T-cell (primary cell): ENCODE measurements around the gene DIS3L2. TPM values are rescaled to one million over a fixed set of nuclear protein-coding genes. Genes with fewer than 3 reads are reported as not detected.

ENCODE experiments used
- ATAC-seq, 4 experiments: fragments of 200-7000 bp in 3 of 4; fragments of 150-1000 bp in 1 of 4; cut with Tn5 transposase; replicated peaks in 1 of 4; 1 replicate in 3 of 4; 2 replicates in 1 of 4; pipeline ENCODE4 v1.10.0; 2021; ENCODE audit warnings: moderate library complexity in 3 of 4, mild to moderate bottlenecking in 2 of 4, moderate number of reproducible peaks in 1 of 4
- CTCF ChIA-PET, 2 donors: fragments of 300-600 bp; sonication (Branson Sonifier 250); formaldehyde crosslinking; loops; one replicate each; lab custom pipeline; 2022; ENCODE audit warnings: antibody characterized with exemption in 2 of 2; lab: Charles Lee
- POLR2A ChIA-PET, 2 donors: fragments of 300-600 bp; sonication (Branson Sonifier 250); formaldehyde crosslinking; loops; one replicate each; lab custom pipeline; 2022; ENCODE audit warnings: antibody characterized with exemption in 2 of 2; lab: Charles Lee
- DNase-seq, 35 experiments: peaks; one replicate each; pipeline versions ENCODE4 v3.0.0 to v3.0.0-alpha.2; 2013 to 2023
- H3K27ac ChIP-seq: one replicate; pipeline ENCODE4 v1.5.1; 2013; ENCODE audit warnings: low read length
- H3K27me3 ChIP-seq, 2 experiments: replicated peaks in 1 of 2; 1 replicate in 1 of 2; 2 replicates in 1 of 2; pipeline versions ENCODE4 v1.6.1 to v1.7.0; 2013; ENCODE audit warnings: low read length in 1 of 2, mixed read lengths in 1 of 2; ENCODE audit not compliant: control insufficient read depth in 2 of 2, insufficient read depth in 2 of 2; ENCODE audit errors: extremely low read depth in 1 of 2
- H3K36me3 ChIP-seq, 2 donors: 1 replicate in 1 of 2; 2 replicates in 1 of 2; pipeline versions ENCODE4 v1.6.1 to v1.7.0; 2013; ENCODE audit warnings: low read length in 1 of 2; ENCODE audit not compliant: control insufficient read depth in 2 of 2, insufficient read depth in 1 of 2; ENCODE audit errors: extremely low read depth in 1 of 2
- H3K4me1 ChIP-seq, 2 experiments: 1 replicate in 1 of 2; 2 replicates in 1 of 2; pipeline versions ENCODE4 v1.6.1 to v1.7.0; 2013; ENCODE audit warnings: low read length in 2 of 2, mixed read lengths in 1 of 2; ENCODE audit not compliant: insufficient read depth in 2 of 2, control insufficient read depth in 1 of 2; ENCODE audit errors: extremely low read depth in 1 of 2
- H3K4me3 ChIP-seq, 2 donors: 1 replicate in 1 of 2; 2 replicates in 1 of 2; pipeline versions ENCODE4 v1.5.1 to v1.7.0; 2013; ENCODE audit warnings: mild to moderate bottlenecking in 2 of 2, low read length in 1 of 2, moderate library complexity in 1 of 2; ENCODE audit not compliant: control insufficient read depth in 1 of 2; ENCODE audit errors: extremely low read depth in 1 of 2
- H3K9me3 ChIP-seq: 2 replicates; pipeline ENCODE4 v1.7.0; 2013
- H3K27ac Mint-ChIP-seq, 2 donors: one replicate each; pipeline ENCODE4 v1.8.0; 2020 to 2021; ENCODE audit warnings: mild to moderate bottlenecking in 2 of 2, mixed read lengths in 2 of 2
- H3K27me3 Mint-ChIP-seq, 2 donors: one replicate each; pipeline ENCODE4 v1.8.0; 2021 to 2022; ENCODE audit warnings: mixed read lengths in 2 of 2
- H3K36me3 Mint-ChIP-seq: one replicate; pipeline ENCODE4 v1.8.0; 2021; ENCODE audit warnings: mixed read lengths
- H3K4me1 Mint-ChIP-seq, 3 donors: one replicate each; pipeline ENCODE4 v1.8.0; 2020 to 2022; ENCODE audit warnings: mixed read lengths in 3 of 3, mild to moderate bottlenecking in 1 of 3
- H3K4me3 Mint-ChIP-seq, 3 donors: one replicate each; pipeline ENCODE4 v1.8.0; 2020 to 2022; ENCODE audit warnings: mild to moderate bottlenecking in 3 of 3, mixed read lengths in 3 of 3, moderate library complexity in 3 of 3
- H3K9me3 Mint-ChIP-seq, 3 donors: one replicate each; pipeline ENCODE4 v1.8.0; 2020 to 2022; ENCODE audit warnings: mixed read lengths in 3 of 3
- WGBS: methylation state at CpG from one replicate; pipeline ENCODE4 v1.1.5; 2013; ENCODE audit warnings: missing lambda C conversion rate; ENCODE audit not compliant: insufficient coverage; 5-methylcytosine and 5-hydroxymethylcytosine counted together
- total RNA-seq, 35 experiments: library from RNA in 6 of 35; stranded (reverse) in 6 of 35; fragments of 120-200 nt in 1 of 35; gene quantifications; one replicate each; pipeline versions ENCODE4 v1.2.1 to v1.2.4 and lab custom pipeline; 2013 to 2026

DIS3L2 gene
- total RNA-seq, 5 donors from 2014 or later (not counting 1 experiment from before 2014, with no cell fraction given) = 55.0 to 70.9 (median 61.4) TPM

DNA sequence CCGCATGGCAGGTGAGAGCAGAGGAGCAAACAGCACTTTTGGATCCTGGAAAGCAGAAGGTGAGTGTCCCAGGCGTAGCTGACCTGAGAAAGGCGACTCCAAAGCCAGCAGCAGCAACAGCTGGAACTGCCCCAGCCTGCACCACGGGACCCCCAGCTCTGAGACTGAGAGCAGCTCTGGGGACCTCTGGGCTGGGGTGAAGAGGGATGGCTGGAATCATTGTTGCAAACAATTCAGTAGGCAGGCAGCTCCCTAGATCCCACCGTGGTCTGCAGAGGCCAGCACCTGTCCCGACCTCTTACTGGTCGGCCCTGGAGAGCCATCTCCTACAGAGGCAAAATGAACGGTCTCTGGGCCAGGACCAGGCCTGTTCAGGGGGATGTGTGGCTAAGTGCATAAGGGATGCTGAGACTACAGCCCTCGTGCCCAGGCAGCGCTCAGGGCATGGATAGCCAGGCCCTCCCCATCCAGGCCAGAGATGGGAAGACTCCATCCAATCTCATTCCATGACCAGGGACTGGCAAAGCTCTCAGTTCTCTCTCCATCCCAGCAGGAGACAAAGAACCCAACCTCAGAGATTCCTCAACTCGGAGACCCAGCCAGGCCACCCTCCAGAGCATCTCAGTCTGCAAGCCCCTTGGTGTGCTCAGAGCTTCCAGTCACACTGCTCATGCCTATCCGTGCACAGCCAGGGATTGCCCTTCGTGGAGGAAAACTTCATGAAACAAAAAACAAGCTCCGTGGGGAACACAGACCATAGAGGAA lies 378.8 kb downstream of the DIS3L2 start:
- 98% methylated on average over 9 of the region's 14 CpGs for WGBS
- no peaks in the 10 kb centered on the region for H3K27me3 Mint-ChIP-seq
- peak overlapping the region in 1 of 2 donors; percentile 14 for H3K27ac Mint-ChIP-seq
- no peak overlapping the region for H3K27ac ChIP-seq
- H3K27me3 ChIP-seq = peaks cover 0 to 2% of the 10 kb centered on the region in 2 experiments
- H3K36me3 ChIP-seq = peaks cover 3 to 8% of the 10 kb centered on the region in 2 donors
- H3K4me3 Mint-ChIP-seq = no peak overlapping the region
- POLR2A ChIA-PET = no interaction called here
- DNase-seq (peak in 1 of 35 experiments; percentile 2), ATAC-seq (no peak)
- CTCF ChIA-PET = interaction anchor here in 1 of 2 donors (0.9 kb wide), 1 partner anchor 39 kb away, joined by 3 read pairs; no protein-coding TSS in a partner anchor
- no peaks in the 10 kb centered on the region for H3K9me3 ChIP-seq
- no peaks in the 10 kb centered on the region for H3K36me3 Mint-ChIP-seq
- H3K4me3 ChIP-seq = no peak overlapping the region
- H3K4me1 Mint-ChIP-seq = peaks cover 5 to 14% (median 6%) of the 10 kb centered on the region in 3 donors
- H3K9me3 Mint-ChIP-seq = no peaks in the 10 kb centered on the region
- H3K4me1 ChIP-seq = no peaks in the 10 kb centered on the region

DNA sequence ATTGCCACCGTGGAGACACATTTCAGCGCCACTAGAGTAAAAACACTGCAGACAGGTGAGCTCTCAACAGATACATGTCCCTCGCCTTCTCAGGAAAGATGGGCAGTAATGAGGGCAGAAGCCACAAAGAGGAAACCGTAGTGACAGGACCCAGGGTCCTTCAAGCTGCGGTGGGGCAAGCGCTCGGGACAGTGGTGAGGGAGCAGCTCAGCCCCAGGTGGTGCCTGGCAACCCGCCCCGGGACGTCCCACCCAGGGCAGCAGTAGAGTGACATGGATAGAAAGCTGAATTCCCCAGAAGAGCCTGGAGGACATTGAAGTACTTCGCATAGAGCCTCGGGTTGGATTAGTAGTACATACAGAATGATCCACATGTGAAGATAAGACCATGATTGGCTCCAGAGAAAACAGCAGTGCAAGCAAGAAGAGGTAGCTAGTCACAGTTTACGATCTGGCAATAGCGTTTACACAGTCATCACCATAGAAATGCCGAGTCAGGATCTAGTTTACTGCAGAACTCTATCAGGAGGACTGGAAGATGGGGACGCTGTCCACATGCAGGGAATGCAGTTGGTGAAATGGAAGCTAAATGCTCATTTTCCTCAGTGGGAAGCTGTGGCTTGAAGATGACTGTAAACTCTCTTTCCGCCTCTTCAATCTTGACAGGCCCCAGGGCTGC lies 379.7 kb downstream of the DIS3L2 start:
- WGBS = 94% methylated on average over 16 of the region's 17 CpGs
- Histone ChIP-seq H3K4me1 (no peaks in the 10 kb centered on the region), H3K4me3 (no peak overlapping the region), H3K27me3 (peaks cover 0 to 2% of the 10 kb centered on the region in 2 experiments), H3K27ac (no peak overlapping the region), H3K36me3 (peaks cover under 1 to 4% of the 10 kb centered on the region in 2 donors), H3K9me3 (no peaks in the 10 kb centered on the region)
- ATAC-seq (no peak), DNase-seq (peak in 1 of 35 experiments; percentile 1)
- Mint-ChIP-seq H3K36me3 (no peaks in the 10 kb centered on the region), H3K27me3 (no peaks in the 10 kb centered on the region), H3K27ac (no peak overlapping the region), H3K4me3 (no peak overlapping the region), H3K9me3 (no peaks in the 10 kb centered on the region), H3K4me1 (peaks cover 5 to 14% (median 6%) of the 10 kb centered on the region in 3 donors)
- POLR2A ChIA-PET = no interaction called here
- CTCF ChIA-PET = no interaction called here

GRCh38 chr2:232341739-232342126 lies 380.2 kb downstream of the DIS3L2 start:
- WGBS = 100% methylated on average over 1 of the region's 4 CpGs
- Histone ChIP-seq H3K27ac (no peak overlapping the region), H3K4me1 (no peaks in the 10 kb centered on the region), H3K36me3 (peaks cover 0 to 1% of the 10 kb centered on the region in 2 donors), H3K27me3 (peaks cover 0 to 2% of the 10 kb centered on the region in 2 experiments), H3K9me3 (no peaks in the 10 kb centered on the region), H3K4me3 (no peak overlapping the region)
- DNase-seq (no peak), ATAC-seq (no peak)
- ChIA-PET POLR2A (no interaction called here), CTCF (no interaction called here)
- no peaks in the 10 kb centered on the region for H3K9me3 Mint-ChIP-seq
- H3K4me1 Mint-ChIP-seq = peaks cover 5 to 14% (median 6%) of the 10 kb centered on the region in 3 donors
- no peaks in the 10 kb centered on the region for H3K36me3 Mint-ChIP-seq
- H3K27me3 Mint-ChIP-seq = no peaks in the 10 kb centered on the region
- H3K4me3 Mint-ChIP-seq = no peak overlapping the region
- no peak overlapping the region for H3K27ac Mint-ChIP-seq

GRCh38 chr2:232342635-232343565 lies 381.4 kb downstream of the DIS3L2 start:
- H3K27ac ChIP-seq = no peak overlapping the region
- peaks cover 5 to 14% (median 6%) of the 10 kb centered on the region in 3 donors for H3K4me1 Mint-ChIP-seq
- 71% methylated on average over 17 of the region's 19 CpGs for WGBS
- POLR2A ChIA-PET = no interaction called here
- no peaks in the 10 kb centered on the region for H3K4me1 ChIP-seq
- H3K9me3 ChIP-seq = no peaks in the 10 kb centered on the region
- H3K27me3 ChIP-seq = peaks cover 0 to 2% of the 10 kb centered on the region in 2 experiments
- CTCF ChIA-PET = no interaction called here
- no peak overlapping the region for H3K4me3 ChIP-seq
- no peak for DNase-seq
- no peak overlapping the region for H3K4me3 Mint-ChIP-seq
- H3K27ac Mint-ChIP-seq = peak overlapping the region in 1 of 2 donors; percentile 48
- no peaks in the 10 kb centered on the region for H3K36me3 Mint-ChIP-seq
- H3K9me3 Mint-ChIP-seq = no peaks in the 10 kb centered on the region
- no peaks in the 10 kb centered on the region for H3K36me3 ChIP-seq
- no peaks in the 10 kb centered on the region for H3K27me3 Mint-ChIP-seq
- peak in 1 of 4 experiments; percentile 38 for ATAC-seq

- Histone ChIP-seq H3K4me1 (peaks cover 0 to 1% of the 10 kb centered on the region in 2 experiments), H3K9me3 (no peaks in the 10 kb centered on the region), H3K27ac (no peak overlapping the region), H3K36me3 (no peaks in the 10 kb centered on the region), H3K4me3 (no peak overlapping the region), H3K27me3 (peaks cover 2 to 6% of the 10 kb centered on the region in 2 experiments)
- Mint-ChIP-seq H3K27ac (no peak overlapping the region), H3K9me3 (no peaks in the 10 kb centered on the region), H3K27me3 (peaks cover under 1 to 3% of the 10 kb centered on the region in 2 donors), H3K4me1 (peaks cover 5 to 14% (median 6%) of the 10 kb centered on the region in 3 donors), H3K36me3 (no peaks in the 10 kb centered on the region), H3K4me3 (no peak overlapping the region)
- no peak for DNase-seq
- WGBS = 18% methylated on average over 4 of the region's 6 CpGs
- ChIA-PET POLR2A (no interaction called here), CTCF (no interaction called here)
- no peak for ATAC-seq
Measured at GRCh38 chr2:232343821-232344220, 382.3 kb downstream of the DIS3L2 start.

DNA sequence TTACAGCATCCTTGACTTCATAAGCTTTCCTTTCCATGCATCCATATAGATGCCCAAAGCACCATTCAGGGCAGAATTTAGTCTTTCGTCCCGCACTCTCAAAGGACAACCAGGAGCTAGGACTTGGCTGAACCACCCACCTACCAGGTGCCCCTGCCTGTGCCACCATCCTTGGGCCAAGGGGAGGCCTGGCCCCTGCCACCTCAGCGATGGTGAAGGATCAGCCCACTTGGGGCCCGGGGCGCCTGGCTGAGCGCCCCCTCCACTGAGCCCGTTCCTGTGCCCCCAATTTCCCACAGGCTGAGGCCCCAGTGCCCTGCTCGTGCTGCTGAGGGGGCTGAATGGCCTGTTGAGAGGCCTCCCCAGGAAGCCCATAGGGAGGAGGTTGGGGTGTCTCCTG lies 383.7 kb downstream of the DIS3L2 start:
- Histone ChIP-seq H3K4me3 (no peak overlapping the region), H3K27me3 (peaks cover 2 to 20% of the 10 kb centered on the region in 2 experiments), H3K36me3 (no peaks in the 10 kb centered on the region), H3K9me3 (no peaks in the 10 kb centered on the region), H3K4me1 (peaks cover 0 to 16% of the 10 kb centered on the region in 2 experiments), H3K27ac (no peak overlapping the region)
- Mint-ChIP-seq H3K36me3 (no peaks in the 10 kb centered on the region), H3K27me3 (peaks cover 3 to 5% of the 10 kb centered on the region in 2 donors), H3K4me1 (peaks cover 8 to 9% (median 9%) of the 10 kb centered on the region in 3 donors), H3K9me3 (no peaks in the 10 kb centered on the region), H3K4me3 (no peak overlapping the region), H3K27ac (no peak overlapping the region)
- 100% methylated on average over 2 of the region's 8 CpGs for WGBS
- ATAC-seq = no peak
- CTCF ChIA-PET = no interaction called here
- POLR2A ChIA-PET = interaction anchor here in 1 of 2 donors (0.9 kb wide), 1 partner anchor 34 kb away, joined by 3 read pairs; no protein-coding TSS in a partner anchor
- no peak for DNase-seq
